ENCODE measurements around the gene CNTROB.

DNA sequence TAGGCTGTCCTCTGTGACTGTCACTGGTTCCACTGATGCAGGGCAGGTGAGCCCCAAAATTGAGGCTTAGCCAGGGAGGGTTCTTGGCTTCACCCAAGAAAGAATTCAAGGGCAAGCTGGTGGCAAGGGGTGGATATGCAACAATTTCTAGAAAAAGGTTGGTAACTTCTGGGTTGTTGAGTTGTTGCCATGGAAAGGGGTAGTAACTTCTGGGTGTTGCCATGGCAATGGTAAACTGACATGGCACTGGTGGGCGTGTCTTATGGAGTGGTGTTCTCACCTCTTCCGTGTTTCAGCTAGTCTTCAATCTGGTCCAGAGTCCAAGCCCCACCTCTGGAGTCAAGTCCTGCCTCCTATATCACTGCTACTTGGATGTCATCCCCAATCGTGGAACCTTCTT lies 60.9 kb downstream of the CNTROB start:
- TF ChIP-seq, protein P1, sequence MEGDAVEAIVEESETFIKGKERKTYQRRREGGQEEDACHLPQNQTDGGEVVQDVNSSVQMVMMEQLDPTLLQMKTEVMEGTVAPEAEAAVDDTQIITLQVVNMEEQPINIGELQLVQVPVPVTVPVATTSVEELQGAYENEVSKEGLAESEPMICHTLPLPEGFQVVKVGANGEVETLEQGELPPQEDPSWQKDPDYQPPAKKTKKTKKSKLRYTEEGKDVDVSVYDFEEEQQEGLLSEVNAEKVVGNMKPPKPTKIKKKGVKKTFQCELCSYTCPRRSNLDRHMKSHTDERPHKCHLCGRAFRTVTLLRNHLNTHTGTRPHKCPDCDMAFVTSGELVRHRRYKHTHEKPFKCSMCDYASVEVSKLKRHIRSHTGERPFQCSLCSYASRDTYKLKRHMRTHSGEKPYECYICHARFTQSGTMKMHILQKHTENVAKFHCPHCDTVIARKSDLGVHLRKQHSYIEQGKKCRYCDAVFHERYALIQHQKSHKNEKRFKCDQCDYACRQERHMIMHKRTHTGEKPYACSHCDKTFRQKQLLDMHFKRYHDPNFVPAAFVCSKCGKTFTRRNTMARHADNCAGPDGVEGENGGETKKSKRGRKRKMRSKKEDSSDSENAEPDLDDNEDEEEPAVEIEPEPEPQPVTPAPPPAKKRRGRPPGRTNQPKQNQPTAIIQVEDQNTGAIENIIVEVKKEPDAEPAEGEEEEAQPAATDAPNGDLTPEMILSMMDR (IDR thresholded peaks at IDR 0.05; ENCODE audit: poor library complexity) = no peak
- no peak for TF ChIP-seq EZH2 (IDR thresholded peaks at IDR 0.05; ENCODE audit: borderline replicate concordance)
- no peak for TF ChIP-seq EZH2phosphoT487 (IDR thresholded peaks at IDR 0.05; ENCODE audit: low read depth, severe bottlenecking, unreplicated experiment)

All from hepatocyte (in vitro differentiated cells).